ENCODE data around the gene TAL2.

Gene TAL2

DNA sequence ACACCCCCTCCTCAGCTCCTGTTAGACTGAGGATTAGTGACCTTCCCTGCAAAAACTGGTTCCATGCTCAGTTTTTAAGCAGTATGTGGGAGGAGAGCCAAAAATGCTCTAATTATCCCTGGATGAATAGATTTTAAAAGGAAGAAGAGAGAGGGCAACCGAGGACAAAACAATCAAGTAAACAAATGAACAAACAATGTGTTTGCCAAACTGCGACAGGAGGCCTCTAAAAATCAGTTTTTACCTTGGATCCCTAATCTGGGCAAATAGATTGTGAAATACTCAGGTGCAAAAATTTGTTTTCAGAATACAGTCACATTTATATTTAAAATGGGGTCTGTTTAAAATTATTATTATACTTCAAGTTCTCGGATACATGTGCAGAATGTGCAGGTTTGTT lies 8.5 kb downstream of the TAL2 start:
- CTCF ChIA-PET = no interaction called here
- POLR2A ChIA-PET (ENCODE audit: low non-redundant PET) = no interaction called here

DNA sequence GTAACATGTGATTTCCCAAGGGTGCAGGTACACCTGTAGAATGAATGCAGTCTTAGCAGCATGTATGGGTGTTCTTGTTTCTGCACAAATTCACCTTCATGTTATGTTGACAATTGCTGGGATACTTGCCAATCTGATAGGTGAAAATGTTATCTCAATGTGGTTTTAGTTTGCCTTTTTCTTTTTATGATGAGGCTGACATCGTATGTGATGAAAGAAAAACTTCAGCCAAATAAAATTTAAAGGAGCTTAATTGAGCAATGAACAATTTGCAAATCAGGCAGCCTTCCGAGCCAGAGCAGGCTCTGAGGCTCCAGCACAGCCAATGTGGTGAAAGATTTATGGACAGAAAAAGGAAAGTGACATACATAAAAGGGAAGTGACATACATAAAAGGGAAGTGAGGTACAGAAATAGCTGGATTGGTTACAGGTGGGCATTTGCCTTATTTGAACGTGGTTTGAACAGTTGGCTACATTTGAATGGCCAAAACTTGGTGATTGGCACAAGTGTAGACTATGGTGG lies 10.5 kb downstream of the TAL2 start:
- no peak overlapping the region for H3K27ac ChIP-seq
- POLR2A ChIA-PET (ENCODE audit: low non-redundant PET) = no interaction called here
- TF ChIP-seq, protein P1, sequence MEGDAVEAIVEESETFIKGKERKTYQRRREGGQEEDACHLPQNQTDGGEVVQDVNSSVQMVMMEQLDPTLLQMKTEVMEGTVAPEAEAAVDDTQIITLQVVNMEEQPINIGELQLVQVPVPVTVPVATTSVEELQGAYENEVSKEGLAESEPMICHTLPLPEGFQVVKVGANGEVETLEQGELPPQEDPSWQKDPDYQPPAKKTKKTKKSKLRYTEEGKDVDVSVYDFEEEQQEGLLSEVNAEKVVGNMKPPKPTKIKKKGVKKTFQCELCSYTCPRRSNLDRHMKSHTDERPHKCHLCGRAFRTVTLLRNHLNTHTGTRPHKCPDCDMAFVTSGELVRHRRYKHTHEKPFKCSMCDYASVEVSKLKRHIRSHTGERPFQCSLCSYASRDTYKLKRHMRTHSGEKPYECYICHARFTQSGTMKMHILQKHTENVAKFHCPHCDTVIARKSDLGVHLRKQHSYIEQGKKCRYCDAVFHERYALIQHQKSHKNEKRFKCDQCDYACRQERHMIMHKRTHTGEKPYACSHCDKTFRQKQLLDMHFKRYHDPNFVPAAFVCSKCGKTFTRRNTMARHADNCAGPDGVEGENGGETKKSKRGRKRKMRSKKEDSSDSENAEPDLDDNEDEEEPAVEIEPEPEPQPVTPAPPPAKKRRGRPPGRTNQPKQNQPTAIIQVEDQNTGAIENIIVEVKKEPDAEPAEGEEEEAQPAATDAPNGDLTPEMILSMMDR (conservative IDR thresholded peaks at IDR 0.05; ENCODE audit: low read depth) = no peak
- CTCF ChIA-PET = no interaction called here
- DNase-seq (ENCODE audit: low spot score) = no peak

More for the DNA sequence above, 8.5 kb downstream of the TAL2 start:
- DNase-seq (ENCODE audit: low spot score) = no peak
- TF ChIP-seq, protein P1 (conservative IDR thresholded peaks at IDR 0.05; ENCODE audit: low read depth) = no peak
- H3K27ac ChIP-seq = no peak overlapping the region

DNA sequence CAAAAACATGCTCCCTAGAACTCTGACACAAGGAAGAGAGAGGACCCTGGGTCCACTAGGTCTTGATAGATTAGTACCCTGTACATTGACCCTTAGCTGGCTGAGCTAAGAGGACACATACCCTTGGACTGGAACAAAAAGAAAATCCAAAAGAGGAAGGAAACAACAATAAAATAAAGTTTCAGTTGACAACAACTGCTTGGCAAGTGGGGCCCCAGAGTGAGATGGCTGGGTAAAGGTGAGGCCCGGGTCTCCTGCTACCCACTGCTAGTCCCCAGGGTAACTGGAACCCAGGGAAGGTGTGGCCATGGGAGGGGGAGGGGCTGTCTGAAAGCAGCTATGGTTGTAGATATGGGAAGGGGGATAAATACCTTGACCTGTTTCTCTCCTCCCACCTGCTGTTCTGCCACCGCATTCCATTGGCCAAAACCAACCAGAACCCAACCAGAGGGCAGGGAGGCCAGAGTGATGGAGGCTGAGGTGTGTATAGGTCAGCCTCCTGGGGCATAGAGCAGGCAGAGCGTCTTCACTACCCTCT lies 11.7 kb downstream of the TAL2 start:
- TF ChIP-seq, protein P1 (conservative IDR thresholded peaks at IDR 0.05; ENCODE audit: low read depth) = no peak
- CTCF ChIA-PET = no interaction called here
- H3K27ac ChIP-seq = no peak overlapping the region
- POLR2A ChIA-PET (ENCODE audit: low non-redundant PET) = no interaction called here
- DNase-seq (ENCODE audit: low spot score) = no peak

GRCh38 chr9:105676351-105676923 lies 14.2 kb downstream of the TAL2 start:
- ChIA-PET CTCF (no interaction called here), POLR2A (ENCODE audit: low non-redundant PET) (no interaction called here)
- TF ChIP-seq, protein P1 (conservative IDR thresholded peaks at IDR 0.05; ENCODE audit: low read depth) = no peak
- no peak for DNase-seq (ENCODE audit: low spot score)
- no peak overlapping the region for H3K27ac ChIP-seq

DNA sequence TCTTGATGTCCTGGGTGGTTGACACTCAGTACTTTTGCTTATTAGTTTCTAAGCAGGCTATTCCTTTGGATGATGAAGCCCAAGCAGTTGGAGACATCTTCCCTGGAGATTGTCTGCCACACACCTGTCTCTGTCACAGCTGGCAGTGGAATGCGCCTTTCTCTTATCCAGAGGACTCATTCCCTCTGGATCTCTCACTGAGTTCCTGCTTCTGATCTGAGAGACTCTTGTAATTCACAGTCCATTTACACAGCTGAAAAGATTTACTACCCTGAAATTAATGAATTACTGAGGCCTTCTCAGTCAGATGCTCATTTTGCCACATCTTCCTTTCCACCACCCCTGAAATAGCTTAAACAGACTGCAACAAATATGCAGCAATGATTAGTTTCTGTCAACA lies 15.9 kb downstream of the TAL2 start:
- POLR2A ChIA-PET (ENCODE audit: low non-redundant PET) = no interaction called here
- no peak overlapping the region for H3K27ac ChIP-seq
- DNase-seq (ENCODE audit: low spot score) = no peak
- TF ChIP-seq, protein P1 (conservative IDR thresholded peaks at IDR 0.05; ENCODE audit: low read depth) = no peak
- CTCF ChIA-PET = interaction anchor here (0.6 kb wide), 1 partner anchor 482 kb away, joined by 3 read pairs; no protein-coding TSS in a partner anchor

GRCh38 chr9:105678781-105679180 lies 16.5 kb downstream of the TAL2 start:
- no peak for DNase-seq (ENCODE audit: low spot score)
- no peak overlapping the region for H3K27ac ChIP-seq
- ChIA-PET POLR2A (ENCODE audit: low non-redundant PET) (no interaction called here), CTCF (interaction anchor here (0.6 to 0.7 kb wide), 2 partner anchors 483 to 1662 kb away, joined by 3 read pairs; no protein-coding TSS in a partner anchor)
- TF ChIP-seq, protein P1 (conservative IDR thresholded peaks at IDR 0.05; ENCODE audit: low read depth) = no peak

Data from RWPE1 (cell line).